HepG2 (cell line): Measurements from ENCODE around the gene ZFP92.

Source experiments
- POLR2AphosphoS5 ChIP-seq: IDR thresholded peaks from 2 replicates; pipeline ENCODE4 v1.6.1; 2012; ENCODE audit warnings: low read depth, low read length
- ZNF263 ChIP-seq: sonication (generic); formaldehyde crosslinking; IDR thresholded peaks from 2 replicates; pipeline ENCODE4 v1.4.0; 2020; ENCODE audit warnings: missing genetic modification reagents
- ZZZ3 ChIP-seq: sonication (generic); formaldehyde crosslinking; IDR thresholded peaks from 2 replicates; pipeline ENCODE4 v1.4.0; 2020; ENCODE audit warnings: missing genetic modification reagents, mild to moderate bottlenecking, borderline replicate concordance
- TF ChIP-seq, protein P1 (sequence below): sonication (generic); formaldehyde crosslinking; IDR thresholded peaks from 2 replicates; pipeline ENCODE4 v1.5.1; 2020; ENCODE audit warnings: missing genetic modification reagents, mild to moderate bottlenecking, borderline replicate concordance

DNA sequence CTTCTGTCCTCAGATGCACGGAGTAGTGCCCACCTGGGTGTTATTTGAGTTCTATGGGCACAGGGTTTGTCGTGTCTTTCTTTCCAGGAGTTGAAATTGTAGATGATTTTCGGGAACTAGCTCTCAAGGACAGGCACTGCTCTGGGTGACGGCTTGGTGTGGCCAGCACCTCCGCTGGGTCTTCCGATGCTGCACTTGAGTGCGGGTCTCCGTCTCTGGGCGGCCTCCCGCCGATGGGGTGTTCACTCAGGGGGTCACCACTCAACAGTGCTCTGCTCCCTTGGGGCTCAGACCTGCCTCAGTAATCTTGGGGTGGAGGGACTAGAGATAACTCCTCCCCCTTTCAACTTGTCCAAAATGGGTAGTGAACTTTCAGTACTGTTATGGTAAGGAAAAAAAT lies 2.5 kb downstream of the ZFP92 start:
- TF ChIP-seq ZNF263 (CRISPR knock-in tag) (no peak), ZZZ3 (CRISPR knock-in tag) (no peak), POLR2AphosphoS5 (no peak)
- TF ChIP-seq, protein P1, sequence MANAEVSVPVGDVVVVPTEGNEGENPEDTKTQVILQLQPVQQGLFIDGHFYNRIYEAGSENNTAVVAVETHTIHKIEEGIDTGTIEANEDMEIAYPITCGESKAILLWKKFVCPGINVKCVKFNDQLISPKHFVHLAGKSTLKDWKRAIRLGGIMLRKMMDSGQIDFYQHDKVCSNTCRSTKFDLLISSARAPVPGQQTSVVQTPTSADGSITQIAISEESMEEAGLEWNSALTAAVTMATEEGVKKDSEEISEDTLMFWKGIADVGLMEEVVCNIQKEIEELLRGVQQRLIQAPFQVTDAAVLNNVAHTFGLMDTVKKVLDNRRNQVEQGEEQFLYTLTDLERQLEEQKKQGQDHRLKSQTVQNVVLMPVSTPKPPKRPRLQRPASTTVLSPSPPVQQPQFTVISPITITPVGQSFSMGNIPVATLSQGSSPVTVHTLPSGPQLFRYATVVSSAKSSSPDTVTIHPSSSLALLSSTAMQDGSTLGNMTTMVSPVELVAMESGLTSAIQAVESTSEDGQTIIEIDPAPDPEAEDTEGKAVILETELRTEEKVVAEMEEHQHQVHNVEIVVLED (CRISPR knock-in tag) = no peak
